NCI-H1105 (cell line): ENCODE results near the gene CUL4A.
A peak's percentile ranks its signal among the peaks of the same experiment; 100 is the strongest.

Experiments used
- DNase-seq: peaks from one replicate; lab custom pipeline; 2025; lab: John Stamatoyannopoulos, UW

CUL4A gene

GRCh38 chr13:113208421-113209335 lies 735 bp upstream of the CUL4A start, which contains the start of gene PCID2:
TSS of gene PCID2 (minus strand) at chr13:113208669. CDS start at chr13:113208634, 35 bp downstream.
- DNase-seq = peak; percentile 95

GRCh38 chr13:113209759-113210421 lies 477 bp downstream of the CUL4A start:
- DNase-seq = peak; percentile 61

GRCh38 chr13:113210833-113211232 lies 1.4 kb downstream of the CUL4A start:
- DNase-seq = no peak

- DNase-seq = no peak
Observed at GRCh38 chr13:113211774-113212173, 2.4 kb downstream of the CUL4A start.

- DNase-seq = peak; percentile 25
Observed at GRCh38 chr13:113216254-113217048, 7.0 kb downstream of the CUL4A start.

- DNase-seq = no peak
Observed at GRCh38 chr13:113218586-113218985, 9.2 kb downstream of the CUL4A start.

- DNase-seq = no peak
Observed at GRCh38 chr13:113219256-113219940, 10.0 kb downstream of the CUL4A start.

GRCh38 chr13:113220141-113220598 lies 10.8 kb downstream of the CUL4A start:
- no peak for DNase-seq

- DNase-seq = no peak
Observed at GRCh38 chr13:113220877-113221276, 11.5 kb downstream of the CUL4A start.

GRCh38 chr13:113223070-113223469 lies 13.7 kb downstream of the CUL4A start:
- DNase-seq = no peak

- DNase-seq = peak; percentile 14
Observed at GRCh38 chr13:113224486-113224885, 15.1 kb downstream of the CUL4A start.

- DNase-seq = no peak
Observed at GRCh38 chr13:113225515-113225914, 16.1 kb downstream of the CUL4A start.

GRCh38 chr13:113226873-113227450 lies 17.5 kb downstream of the CUL4A start:
- no peak for DNase-seq

GRCh38 chr13:113229161-113229560 lies 19.7 kb downstream of the CUL4A start:
- DNase-seq = no peak

- no peak for DNase-seq
Observed at GRCh38 chr13:113229791-113230190, 20.4 kb downstream of the CUL4A start.

GRCh38 chr13:113231306-113232207 lies 22.1 kb downstream of the CUL4A start:
- DNase-seq = no peak

GRCh38 chr13:113232208-113233003 lies 23.0 kb downstream of the CUL4A start:
- DNase-seq = no peak

- DNase-seq = no peak
Observed at GRCh38 chr13:113233101-113233500, 23.7 kb downstream of the CUL4A start.

GRCh38 chr13:113238536-113238935 lies 29.1 kb downstream of the CUL4A start:
- no peak for DNase-seq
